A673 (cell line): Measurements from ENCODE around the gene TOP3B. TPM values are rescaled to one million over a fixed set of nuclear protein-coding genes. Genes with fewer than 3 reads are reported as not detected.

Source experiments
- BruUV-seq: library from RNA; stranded (reverse); fragments of 400-500 nt; replicated peaks from 2 replicates; lab custom pipeline; 2021; lab: Mats Ljungman, UMichigan
- CTCF ChIA-PET: fragments of 300-600 bp; sonication (Branson Sonifier 250); formaldehyde crosslinking; loops from one replicate; lab custom pipeline; 2022; ENCODE audit warnings: antibody characterized with exemption; lab: Charles Lee
- POLR2A ChIA-PET: fragments of 300-600 bp; sonication (Branson Sonifier 250); formaldehyde crosslinking; loops from one replicate; lab custom pipeline; 2022; ENCODE audit warnings: antibody characterized with exemption; ENCODE audit not compliant: low non-redundant PET; lab: Charles Lee
- DNase-seq: peaks from one replicate; pipeline ENCODE4 v3.0.0-alpha.2; 2015; ENCODE audit warnings: low spot score
- H3K27ac ChIP-seq: fragments of 200-600 bp; sonication (generic); 2 replicates; pipeline ENCODE4 v1.5.1; 2016; ENCODE audit warnings: mixed run types, low read depth, mild to moderate bottlenecking, mixed read lengths, antibody characterized with exemption, low read length; ENCODE audit not compliant: poor library complexity, severe bottlenecking
- H3K27me3 ChIP-seq: fragments of 200-600 bp; sonication (generic); replicated peaks from 2 replicates; pipeline ENCODE4 v1.6.1; 2017; ENCODE audit warnings: mixed run types, low read depth, mild to moderate bottlenecking, mixed read lengths, antibody characterized with exemption, low read length; ENCODE audit not compliant: insufficient read depth, poor library complexity
- H3K36me3 ChIP-seq: fragments of 200-600 bp; sonication (generic); 2 replicates; pipeline ENCODE4 v1.6.1; 2016; ENCODE audit warnings: mixed run types, mild to moderate bottlenecking, mixed read lengths, antibody characterized with exemption, low read length; ENCODE audit not compliant: insufficient read depth, poor library complexity, severe bottlenecking
- H3K4me1 ChIP-seq: fragments of 200-600 bp; sonication (generic); 2 replicates; pipeline ENCODE4 v1.6.1; 2017; ENCODE audit warnings: mixed run types, mild to moderate bottlenecking, mixed read lengths, antibody characterized with exemption, low read length; ENCODE audit not compliant: insufficient read depth, poor library complexity, severe bottlenecking
- H3K4me3 ChIP-seq: fragments of 200-600 bp; sonication (generic); 2 replicates; pipeline ENCODE4 v1.5.1; 2016; ENCODE audit warnings: low read depth, mixed run types, mild to moderate bottlenecking, mixed read lengths, low read length; ENCODE audit not compliant: poor library complexity, severe bottlenecking
- H3K9me3 ChIP-seq: fragments of 200-600 bp; sonication (generic); 2 replicates; pipeline ENCODE4 v1.6.1; 2016; ENCODE audit warnings: mixed run types, low read depth, mild to moderate bottlenecking, mixed read lengths, antibody characterized with exemption, low read length; ENCODE audit not compliant: poor library complexity, severe bottlenecking
- CTCF ChIP-seq: fragments of 300-800, 200-600 bp; sonication (generic); conservative IDR thresholded peaks from 2 replicates; pipeline ENCODE4 v1.5.1; 2017; ENCODE audit warnings: low read depth, mild to moderate bottlenecking, antibody characterized with exemption, low read length, moderate library complexity, mixed read lengths
- EZH2 ChIP-seq: fragments of 200-600 bp; sonication (generic); IDR thresholded peaks from 2 replicates; pipeline ENCODE4 v1.6.1; 2017; ENCODE audit warnings: borderline replicate concordance, low read depth, mild to moderate bottlenecking, mixed read lengths, antibody characterized with exemption, low read length; ENCODE audit not compliant: poor library complexity, severe bottlenecking
- intact Hi-C: fragments of 100-400 bp; cut with micrococcal nuclease; formaldehyde crosslinking; loops from one replicate; pipeline ENCODE4 v1.10.0; 2022; ENCODE audit not compliant: unreplicated experiment
- total RNA-seq: library from RNA; stranded (reverse); gene quantifications from 2 replicates; pipeline ENCODE4 v1.2.3, GENCODE V29; 2021

Gene TOP3B
- total RNA-seq, 1 experiment from 2014 or later, result 60.2 TPM

- intact Hi-C loops, result no loop called here
- POLR2A ChIA-PET, result no interaction called here
- Histone ChIP-seq H3K4me1 (no peaks in the 10 kb centered on the region), H3K27ac (no peak overlapping the region), H3K4me3 (no peak overlapping the region), H3K9me3 (no peaks in the 10 kb centered on the region), H3K36me3 (no peaks in the 10 kb centered on the region), H3K27me3 (no peaks in the 10 kb centered on the region)
- no peak for DNase-seq
- TF ChIP-seq EZH2 (no peak), CTCF (no peak)
- CTCF ChIA-PET, result no interaction called here
- no TSS peak for BruUV-seq
Observed at GRCh38 chr22:22024440-22024839, 41.9 kb upstream of the TOP3B start.

GRCh38 chr22:22023581-22024137 is 41.1 kb upstream of the TOP3B start:
- intact Hi-C loops, result no loop called here
- Histone ChIP-seq H3K27me3 (no peaks in the 10 kb centered on the region), H3K9me3 (no peaks in the 10 kb centered on the region), H3K36me3 (no peaks in the 10 kb centered on the region), H3K4me1 (no peaks in the 10 kb centered on the region), H3K27ac (no peak overlapping the region), H3K4me3 (no peak overlapping the region)
- ChIA-PET CTCF (no interaction called here), POLR2A (no interaction called here)
- DNase-seq, result no peak
- BruUV-seq, result no TSS peak
- TF ChIP-seq CTCF (no peak), EZH2 (no peak)

GRCh38 chr22:22022947-22023534 is 40.5 kb upstream of the TOP3B start:
- H3K27me3 ChIP-seq, result no peaks in the 10 kb centered on the region
- no TSS peak for BruUV-seq
- H3K4me1 ChIP-seq, result no peaks in the 10 kb centered on the region
- TF ChIP-seq EZH2, result no peak
- no peak for TF ChIP-seq CTCF
- H3K27ac ChIP-seq, result no peak overlapping the region
- intact Hi-C loops, result no loop called here
- no peaks in the 10 kb centered on the region for H3K36me3 ChIP-seq
- CTCF ChIA-PET, result no interaction called here
- H3K9me3 ChIP-seq, result no peaks in the 10 kb centered on the region
- DNase-seq, result no peak
- no peak overlapping the region for H3K4me3 ChIP-seq
- POLR2A ChIA-PET, result no interaction called here
